H9 (cell line): ENCODE measurements around the gene AREG. TPM values are rescaled to one million over a fixed set of nuclear protein-coding genes. Genes with fewer than 3 reads are reported as not detected.

Source experiments
- DNase-seq: peaks from one replicate; pipeline ENCODE4 v3.0.0-alpha.2; 2017
- H2AFZ ChIP-seq: one replicate; pipeline ENCODE4 v1.6.1; 2013; ENCODE audit warnings: mild to moderate bottlenecking, low read length, control low read depth, moderate library complexity
- H2AK5ac ChIP-seq: 2 replicates; pipeline ENCODE4 v1.6.1; 2013; ENCODE audit warnings: low read length, control low read depth, mixed read lengths; ENCODE audit not compliant: insufficient read length
- H2BK120ac ChIP-seq: one replicate; pipeline ENCODE4 v1.6.1; 2013; ENCODE audit warnings: low read depth, mild to moderate bottlenecking, low read length, control low read depth, inconsistent platforms; ENCODE audit not compliant: poor library complexity, severe bottlenecking
- H2BK12ac ChIP-seq: 2 replicates; pipeline ENCODE4 v1.6.1; 2013; ENCODE audit warnings: low read length, control low read depth, mixed read lengths, low read depth; ENCODE audit not compliant: insufficient read length
- H2BK15ac ChIP-seq: 2 replicates; pipeline ENCODE4 v1.6.1; 2013; ENCODE audit warnings: low read depth, low read length, control low read depth
- H2BK20ac ChIP-seq: one replicate; pipeline ENCODE4 v1.6.1; 2013; ENCODE audit warnings: low read depth, mild to moderate bottlenecking, low read length, control low read depth, inconsistent platforms; ENCODE audit not compliant: poor library complexity, severe bottlenecking
- H2BK5ac ChIP-seq: 2 replicates; pipeline ENCODE4 v1.6.1; 2013; ENCODE audit warnings: low read length, control low read depth, mixed read lengths; ENCODE audit not compliant: insufficient read length
- H3K14ac ChIP-seq: 2 replicates; pipeline ENCODE4 v1.6.1; 2013; ENCODE audit warnings: low read length, control low read depth; ENCODE audit not compliant: insufficient read depth
- H3K18ac ChIP-seq: 2 replicates; pipeline ENCODE4 v1.6.1; 2013; ENCODE audit warnings: low read depth, mild to moderate bottlenecking, mixed read lengths, low read length, control low read depth; ENCODE audit not compliant: insufficient read length
- H3K23ac ChIP-seq: 2 replicates; pipeline ENCODE4 v1.6.1; 2013; ENCODE audit warnings: low read length, control low read depth, mixed read lengths, low read depth; ENCODE audit not compliant: insufficient read length
- H3K23me2 ChIP-seq: 2 replicates; pipeline ENCODE4 v1.6.1; 2013; ENCODE audit warnings: low read depth, mild to moderate bottlenecking, mixed read lengths, low read length, control low read depth; ENCODE audit not compliant: insufficient read length, poor library complexity, severe bottlenecking
- H3K27ac ChIP-seq: 2 replicates; pipeline ENCODE4 v1.5.1; 2013; ENCODE audit warnings: low read length, control low read depth, mixed read lengths, low read depth; ENCODE audit not compliant: insufficient read length
- H3K27me3 ChIP-seq: 2 replicates; pipeline ENCODE4 v1.6.1; 2013; ENCODE audit warnings: low read length, control low read depth, inconsistent platforms; ENCODE audit not compliant: insufficient read depth
- H3K4ac ChIP-seq: 2 replicates; pipeline ENCODE4 v1.6.1; 2013; ENCODE audit warnings: low read depth, mild to moderate bottlenecking, control low read depth, inconsistent platforms, low read length, moderate library complexity
- H3K4me1 ChIP-seq: 2 replicates; pipeline ENCODE4 v1.6.1; 2013; ENCODE audit warnings: low read length, control low read depth, inconsistent platforms; ENCODE audit not compliant: insufficient read depth
- H3K4me2 ChIP-seq: 2 replicates; pipeline ENCODE4 v1.6.1; 2013; ENCODE audit warnings: low read length, control low read depth, mixed read lengths; ENCODE audit not compliant: insufficient read length, insufficient read depth
- H3K56ac ChIP-seq: 2 replicates; pipeline ENCODE4 v1.6.1; 2013; ENCODE audit warnings: low read depth, mild to moderate bottlenecking, mixed read lengths, low read length, control low read depth; ENCODE audit not compliant: insufficient read length
- H3K79me1 ChIP-seq: 2 replicates; pipeline ENCODE4 v1.6.1; 2013; ENCODE audit warnings: low read depth, mild to moderate bottlenecking, moderate library complexity, low read length, control low read depth, inconsistent platforms; ENCODE audit not compliant: insufficient read depth, poor library complexity, severe bottlenecking
- H3K79me2 ChIP-seq: 2 replicates; pipeline ENCODE4 v1.6.1; 2013; ENCODE audit warnings: low read length, control low read depth, inconsistent platforms; ENCODE audit not compliant: insufficient read depth
- H3K9ac ChIP-seq: 2 replicates; pipeline ENCODE4 v1.6.1; 2013; ENCODE audit warnings: low read length, control low read depth, mixed read lengths; ENCODE audit not compliant: insufficient read length; ENCODE audit errors: extremely low read depth
- H3K9me3 ChIP-seq: one replicate; pipeline ENCODE4 v1.6.1; 2013; ENCODE audit warnings: low read depth, low read length, inconsistent platforms; ENCODE audit not compliant: control insufficient read depth
- H3T11ph ChIP-seq: one replicate; pipeline ENCODE4 v1.6.1; 2013; ENCODE audit warnings: mild to moderate bottlenecking, low read length, control low read depth, inconsistent platforms
- H4K20me1 ChIP-seq: one replicate; pipeline ENCODE4 v1.6.1; 2013; ENCODE audit not compliant: control insufficient read depth, insufficient read length, insufficient read depth
- H4K5ac ChIP-seq: 2 replicates; pipeline ENCODE4 v1.6.1; 2013; ENCODE audit warnings: low read depth, mild to moderate bottlenecking, mixed read lengths, low read length, control low read depth; ENCODE audit not compliant: insufficient read length
- H4K8ac ChIP-seq: replicated peaks from 2 replicates; pipeline ENCODE4 v1.6.1; 2013; ENCODE audit warnings: low read length, control low read depth, mixed read lengths, low read depth; ENCODE audit not compliant: insufficient read length
- H4K91ac ChIP-seq: 2 replicates; pipeline ENCODE4 v1.6.1; 2013; ENCODE audit warnings: low read depth, mild to moderate bottlenecking, moderate library complexity, mixed read lengths, low read length, control low read depth; ENCODE audit not compliant: insufficient read length
- H3K27ac Mint-ChIP-seq, 3 experiments: 2 replicates in 2 of 3; 3 replicates in 1 of 3; pipeline ENCODE4 v1.8.0; 2020 to 2021; ENCODE audit warnings: mixed read lengths in 3 of 3, mild to moderate bottlenecking in 1 of 3, moderate library complexity in 1 of 3
- H3K27me3 Mint-ChIP-seq: 2 replicates; pipeline ENCODE4 v1.8.0; 2021; ENCODE audit warnings: low read depth, mild to moderate bottlenecking, moderate library complexity, mixed read lengths
- H3K36me3 Mint-ChIP-seq, 3 experiments: 2 replicates in 2 of 3; 3 replicates in 1 of 3; pipeline ENCODE4 v1.8.0; 2020 to 2021; ENCODE audit warnings: low read depth in 3 of 3, mixed read lengths in 3 of 3; ENCODE audit not compliant: insufficient read depth in 1 of 3
- H3K4me1 Mint-ChIP-seq, 2 experiments: 2 replicates each; pipeline ENCODE4 v1.8.0; 2020; ENCODE audit warnings: mixed read lengths in 2 of 2
- H3K4me3 Mint-ChIP-seq, 2 experiments: 2 replicates in 1 of 2; 3 replicates in 1 of 2; pipeline ENCODE4 v1.8.0; 2020 to 2021; ENCODE audit warnings: mild to moderate bottlenecking in 2 of 2, mixed read lengths in 2 of 2, moderate library complexity in 1 of 2
- H3K9me3 Mint-ChIP-seq, 2 experiments: 2 replicates in 1 of 2; 3 replicates in 1 of 2; pipeline ENCODE4 v1.8.0; 2020; ENCODE audit warnings: mild to moderate bottlenecking in 2 of 2, mixed read lengths in 2 of 2, moderate library complexity in 1 of 2
- CTCF ChIP-seq: fragments of 200-600 bp; sonication (generic); conservative IDR thresholded peaks from 3 replicates; pipeline ENCODE4 v1.8.0; 2021; ENCODE audit warnings: antibody characterized with exemption, mild to moderate bottlenecking
- WGBS: extraction: QIAGEN DNeasy Blood & Tissue Kit; methylation state at CpG from one replicate; pipeline ENCODE4 v1.1.7; 2013; ENCODE audit warnings: missing lambda C conversion rate, low lambda C conversion rate, mixed read lengths; ENCODE audit not compliant: insufficient read length; ENCODE audit errors: extremely low coverage; 5-methylcytosine and 5-hydroxymethylcytosine counted together
- total RNA-seq: library from RNA; stranded (reverse); gene quantifications from 2 replicates; pipeline ENCODE4 v1.2.1, GENCODE V29; 2021

The AREG gene
- total RNA-seq, 1 experiment from 2014 or later = 0.28 TPM

GRCh38 chr4:74480267-74480666 lies 35.3 kb downstream of the AREG start:
- TF ChIP-seq CTCF = no peak
- Histone ChIP-seq H4K5ac (no peak overlapping the region), H3K79me1 (no peaks in the 10 kb centered on the region), H3T11ph (no peak overlapping the region), H3K56ac (no peak overlapping the region), H2AK5ac (no peak overlapping the region), H3K14ac (no peak overlapping the region), H2BK15ac (no peak overlapping the region), H3K4me2 (no peak overlapping the region), H3K23ac (no peak overlapping the region), H3K9ac (no peak overlapping the region), H3K9me3 (no peaks in the 10 kb centered on the region), H2BK5ac (no peak overlapping the region), H3K4ac (no peak overlapping the region), H3K27me3 (no peaks in the 10 kb centered on the region), H4K8ac (no peak overlapping the region), H3K4me1 (no peaks in the 10 kb centered on the region), H2BK120ac (no peak overlapping the region), H2AFZ (no peak overlapping the region), H3K27ac (no peak overlapping the region), H2BK20ac (no peak overlapping the region), H3K23me2 (no peaks in the 10 kb centered on the region), H4K20me1 (no peaks in the 10 kb centered on the region), H3K18ac (no peak overlapping the region), H2BK12ac (no peak overlapping the region), H4K91ac (no peak overlapping the region), H3K79me2 (no peaks in the 10 kb centered on the region)
- WGBS = no CpG with 5 or more reads among the region's 2 CpGs
- no peaks in the 10 kb centered on the region for H3K36me3 Mint-ChIP-seq
- no peaks in the 10 kb centered on the region for H3K27me3 Mint-ChIP-seq
- H3K4me3 Mint-ChIP-seq = no peak overlapping the region
- no peaks in the 10 kb centered on the region for H3K9me3 Mint-ChIP-seq
- H3K27ac Mint-ChIP-seq = no peak overlapping the region
- DNase-seq = no peak
- H3K4me1 Mint-ChIP-seq = no peaks in the 10 kb centered on the region
